ENCODE measurements around the gene DGKZ.
"Not testable (repeated sequence)": the region's sequence is repeated elsewhere in the genome, so short reads cannot be mapped to it uniquely, and the experiment has no call there.

The DGKZ gene

DNA sequence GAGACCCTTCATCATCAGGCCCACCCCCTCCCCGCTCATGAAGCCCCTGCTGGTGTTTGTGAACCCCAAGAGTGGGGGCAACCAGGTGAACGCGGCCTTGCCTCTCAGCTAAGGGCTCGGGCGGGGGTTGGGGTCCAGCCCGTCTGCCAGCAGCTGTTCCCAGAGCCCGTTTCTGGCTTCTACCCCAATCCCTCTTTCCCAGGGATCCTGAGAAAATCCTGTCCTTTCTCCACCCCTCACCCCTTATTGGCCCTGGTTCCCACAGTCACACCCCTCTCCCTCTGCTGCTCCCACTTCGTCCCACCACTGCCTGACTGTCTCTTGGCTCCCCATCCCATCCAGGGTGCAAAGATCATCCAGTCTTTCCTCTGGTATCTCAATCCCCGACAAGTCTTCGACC lies 24.8 kb downstream of the DGKZ start:
- no peak overlapping the region for H3K4me2 ChIP-seq (ENCODE audit: low read length)
- no peaks in the 10 kb centered on the region for H3K9me3 ChIP-seq (ENCODE audit: insufficient read depth, low read length)
- no peak overlapping the region for H2AFZ ChIP-seq (ENCODE audit: low read depth, low read length)
- no peak overlapping the region for H3K9ac ChIP-seq (ENCODE audit: low read length)
- H3K27me3 ChIP-seq (ENCODE audit: low read depth, low read length), result no peaks in the 10 kb centered on the region
- no peak for TF ChIP-seq EZH2phosphoT487 (IDR thresholded peaks at IDR 0.05; ENCODE audit: low read depth)
- TF ChIP-seq, protein P1, sequence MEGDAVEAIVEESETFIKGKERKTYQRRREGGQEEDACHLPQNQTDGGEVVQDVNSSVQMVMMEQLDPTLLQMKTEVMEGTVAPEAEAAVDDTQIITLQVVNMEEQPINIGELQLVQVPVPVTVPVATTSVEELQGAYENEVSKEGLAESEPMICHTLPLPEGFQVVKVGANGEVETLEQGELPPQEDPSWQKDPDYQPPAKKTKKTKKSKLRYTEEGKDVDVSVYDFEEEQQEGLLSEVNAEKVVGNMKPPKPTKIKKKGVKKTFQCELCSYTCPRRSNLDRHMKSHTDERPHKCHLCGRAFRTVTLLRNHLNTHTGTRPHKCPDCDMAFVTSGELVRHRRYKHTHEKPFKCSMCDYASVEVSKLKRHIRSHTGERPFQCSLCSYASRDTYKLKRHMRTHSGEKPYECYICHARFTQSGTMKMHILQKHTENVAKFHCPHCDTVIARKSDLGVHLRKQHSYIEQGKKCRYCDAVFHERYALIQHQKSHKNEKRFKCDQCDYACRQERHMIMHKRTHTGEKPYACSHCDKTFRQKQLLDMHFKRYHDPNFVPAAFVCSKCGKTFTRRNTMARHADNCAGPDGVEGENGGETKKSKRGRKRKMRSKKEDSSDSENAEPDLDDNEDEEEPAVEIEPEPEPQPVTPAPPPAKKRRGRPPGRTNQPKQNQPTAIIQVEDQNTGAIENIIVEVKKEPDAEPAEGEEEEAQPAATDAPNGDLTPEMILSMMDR (IDR thresholded peaks at IDR 0.05; ENCODE audit: low read depth, low read length), result no peak
- no peak overlapping the region for H3K4me3 ChIP-seq (ENCODE audit: low read length)
- H3K4me1 ChIP-seq (ENCODE audit: low read length), result no peaks in the 10 kb centered on the region
- H3K36me3 ChIP-seq (replicated peaks; ENCODE audit: low read depth, low read length), result peaks cover 10% of the 10 kb centered on the region
- no peaks in the 10 kb centered on the region for H3K79me2 ChIP-seq (ENCODE audit: low read length)
- H3K27ac ChIP-seq (ENCODE audit: low read length), result no peak overlapping the region
- H4K20me1 ChIP-seq (ENCODE audit: insufficient read depth, low read length), result no peaks in the 10 kb centered on the region

DNA sequence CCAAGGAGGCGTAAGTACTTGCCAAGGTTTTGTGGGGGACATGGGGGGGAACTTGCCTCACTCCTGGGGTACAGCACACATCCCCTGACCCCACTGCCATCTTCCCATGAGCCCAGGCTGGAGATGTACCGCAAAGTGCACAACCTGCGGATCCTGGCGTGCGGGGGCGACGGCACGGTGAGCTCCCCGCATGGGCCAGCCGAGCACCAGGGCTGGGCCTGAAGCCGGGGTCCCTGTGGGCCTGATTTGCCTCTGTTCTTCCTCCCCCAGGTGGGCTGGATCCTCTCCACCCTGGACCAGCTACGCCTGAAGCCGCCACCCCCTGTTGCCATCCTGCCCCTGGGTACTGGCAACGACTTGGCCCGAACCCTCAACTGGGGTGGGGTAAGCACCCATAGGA lies 25.2 kb downstream of the DGKZ start:
- peaks cover 13% of the 10 kb centered on the region for H3K36me3 ChIP-seq (replicated peaks; ENCODE audit: low read depth, low read length)
- H3K9me3 ChIP-seq (ENCODE audit: insufficient read depth, low read length); H4K20me1 ChIP-seq (ENCODE audit: insufficient read depth, low read length); H3K4me2 ChIP-seq (ENCODE audit: low read length); H3K79me2 ChIP-seq (ENCODE audit: low read length); H3K27ac ChIP-seq (ENCODE audit: low read length); H3K9ac ChIP-seq (ENCODE audit: low read length); H3K4me1 ChIP-seq (ENCODE audit: low read length); H2AFZ ChIP-seq (ENCODE audit: low read depth, low read length); H3K27me3 ChIP-seq (ENCODE audit: low read depth, low read length); H3K4me3 ChIP-seq (ENCODE audit: low read length): not testable (repeated sequence)

DNA sequence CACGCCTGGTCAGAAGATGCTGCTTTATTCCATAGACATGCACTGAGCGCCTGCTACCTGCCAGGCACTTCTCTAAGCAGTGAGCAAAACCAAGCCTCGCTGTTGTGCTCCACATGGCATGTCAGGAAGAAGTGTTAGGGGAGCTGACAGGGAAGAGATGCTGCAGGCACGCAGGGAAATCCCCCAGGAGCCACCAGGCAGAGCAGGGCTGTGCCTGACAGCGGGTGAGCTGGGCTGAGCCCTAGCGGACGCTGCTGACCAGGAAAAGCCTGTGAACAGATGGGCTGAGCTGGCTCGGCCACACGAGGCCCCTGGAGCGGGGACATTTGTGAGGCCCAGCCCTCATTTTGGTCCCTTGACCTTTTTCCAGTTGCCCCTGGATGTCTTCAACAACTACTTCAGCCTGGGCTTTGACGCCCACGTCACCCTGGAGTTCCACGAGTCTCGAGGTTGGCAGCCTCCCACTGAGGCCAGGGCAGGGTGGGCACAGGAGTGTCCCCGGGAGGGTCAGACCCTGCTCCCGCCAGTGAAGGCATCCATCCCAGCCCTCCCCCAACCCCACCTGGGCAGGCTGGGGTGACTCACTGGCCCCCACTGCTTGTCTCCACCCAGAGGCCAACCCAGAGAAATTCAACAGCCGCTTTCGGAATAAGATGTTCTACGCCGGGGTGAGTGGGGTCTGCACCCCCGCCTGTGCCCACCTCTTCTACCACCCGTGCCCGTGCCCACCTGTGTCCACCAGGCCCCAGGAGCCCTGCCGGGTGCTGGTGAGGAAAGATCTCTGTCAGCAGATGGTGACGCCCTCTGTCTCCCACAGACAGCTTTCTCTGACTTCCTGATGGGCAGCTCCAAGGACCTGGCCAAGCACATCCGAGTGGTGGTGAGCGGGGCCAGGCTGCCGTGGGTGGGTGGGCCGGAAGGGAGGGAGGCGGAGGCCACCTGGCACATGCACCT lies 26.8 kb downstream of the DGKZ start:
- no peak overlapping the region for H3K27ac ChIP-seq (ENCODE audit: low read length)
- H3K27me3 ChIP-seq (ENCODE audit: low read depth, low read length), result no peaks in the 10 kb centered on the region
- no peaks in the 10 kb centered on the region for H3K9me3 ChIP-seq (ENCODE audit: insufficient read depth, low read length)
- TF ChIP-seq, protein P1 (IDR thresholded peaks at IDR 0.05; ENCODE audit: low read depth, low read length), result no peak
- TF ChIP-seq EZH2phosphoT487 (IDR thresholded peaks at IDR 0.05; ENCODE audit: low read depth), result no peak
- H3K79me2 ChIP-seq (ENCODE audit: low read length), result no peaks in the 10 kb centered on the region
- H3K4me2 ChIP-seq (ENCODE audit: low read length), result no peak overlapping the region
- no peak overlapping the region for H2AFZ ChIP-seq (ENCODE audit: low read depth, low read length)
- H3K4me3 ChIP-seq (ENCODE audit: low read length), result no peak overlapping the region
- H3K9ac ChIP-seq (ENCODE audit: low read length), result no peak overlapping the region
- H3K4me1 ChIP-seq (ENCODE audit: low read length), result no peaks in the 10 kb centered on the region
- H3K36me3 ChIP-seq (replicated peaks; ENCODE audit: low read depth, low read length), result peaks cover 8% of the 10 kb centered on the region
- H4K20me1 ChIP-seq (ENCODE audit: insufficient read depth, low read length), result no peaks in the 10 kb centered on the region

DNA sequence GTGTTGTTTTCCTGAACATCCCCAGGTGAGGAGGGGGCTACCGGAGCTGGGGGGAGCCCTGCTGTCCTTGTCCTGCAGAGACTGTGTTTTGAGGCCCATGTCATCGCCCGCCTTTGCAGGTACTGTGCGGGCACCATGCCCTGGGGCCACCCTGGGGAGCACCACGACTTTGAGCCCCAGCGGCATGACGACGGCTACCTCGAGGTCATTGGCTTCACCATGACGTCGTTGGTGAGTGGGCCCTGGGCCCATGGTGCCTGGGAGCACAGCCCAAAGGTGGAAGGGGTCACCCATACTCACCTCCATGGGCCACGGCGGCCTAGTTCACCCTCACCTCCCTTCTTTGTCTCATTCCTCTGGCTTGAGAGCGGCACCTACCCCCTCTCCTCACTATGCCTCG lies 27.6 kb downstream of the DGKZ start:
- TF ChIP-seq EZH2phosphoT487 (IDR thresholded peaks at IDR 0.05; ENCODE audit: low read depth), result no peak
- TF ChIP-seq, protein P1 (IDR thresholded peaks at IDR 0.05; ENCODE audit: low read depth, low read length), result no peak
- Histone ChIP-seq H2AFZ (ENCODE audit: low read depth, low read length) (no peak overlapping the region), H3K36me3 (replicated peaks; ENCODE audit: low read depth, low read length) (peaks cover 8% of the 10 kb centered on the region), H3K9ac (ENCODE audit: low read length) (no peak overlapping the region), H3K4me1 (ENCODE audit: low read length) (no peaks in the 10 kb centered on the region), H3K4me2 (ENCODE audit: low read length) (no peak overlapping the region), H3K27me3 (ENCODE audit: low read depth, low read length) (no peaks in the 10 kb centered on the region), H3K9me3 (ENCODE audit: insufficient read depth, low read length) (no peaks in the 10 kb centered on the region), H3K79me2 (ENCODE audit: low read length) (no peaks in the 10 kb centered on the region), H4K20me1 (ENCODE audit: insufficient read depth, low read length) (no peaks in the 10 kb centered on the region), H3K27ac (ENCODE audit: low read length) (no peak overlapping the region), H3K4me3 (ENCODE audit: low read length) (no peak overlapping the region)

Data from OCI-LY3 (cell line).